GM21423 (cell line): ENCODE measurements around the gene PTPRCAP.

Source experiments
- ATAC-seq: cut with Tn5 transposase; IDR thresholded peaks from one replicate; pipeline ENCODE4 v1.9.1; 2021; ENCODE audit warnings: mild to moderate bottlenecking, moderate library complexity; ENCODE audit not compliant: unreplicated experiment

Gene PTPRCAP

GRCh38 chr11:67441731-67442351 lies 4.4 kb upstream of the PTPRCAP start:
- no peak for ATAC-seq

GRCh38 chr11:67441098-67441563 lies 3.6 kb upstream of the PTPRCAP start:
- ATAC-seq: no peak

GRCh38 chr11:67440229-67441097 lies 3.0 kb upstream of the PTPRCAP start:
- no peak for ATAC-seq

GRCh38 chr11:67439321-67440228 lies 2.1 kb upstream of the PTPRCAP start:
- no peak for ATAC-seq

- ATAC-seq: no peak
Observed at GRCh38 chr11:67438158-67438902, 848 bp upstream of the PTPRCAP start.

GRCh38 chr11:67437809-67438157 lies 301 bp upstream of the PTPRCAP start:
- ATAC-seq: no peak

GRCh38 chr11:67436459-67437081 lies 912 bp downstream of the PTPRCAP start:
- peak; percentile 33 for ATAC-seq

- ATAC-seq: no peak
Observed at GRCh38 chr11:67435727-67436458, 1.6 kb downstream of the PTPRCAP start.

- no peak for ATAC-seq
Observed at GRCh38 chr11:67435031-67435726, 2.3 kb downstream of the PTPRCAP start.

- ATAC-seq: no peak
Observed at GRCh38 chr11:67434395-67434881, 3.0 kb downstream of the PTPRCAP start.

- ATAC-seq: no peak
Observed at GRCh38 chr11:67433536-67434394, 3.7 kb downstream of the PTPRCAP start.

- ATAC-seq: no peak
Observed at GRCh38 chr11:67432655-67433349, 4.7 kb downstream of the PTPRCAP start.

- ATAC-seq: no peak
Observed at GRCh38 chr11:67431346-67432249, 5.9 kb downstream of the PTPRCAP start.

GRCh38 chr11:67429722-67430121 lies 7.8 kb downstream of the PTPRCAP start:
- no peak for ATAC-seq

- no peak for ATAC-seq
Observed at GRCh38 chr11:67429038-67429668, 8.3 kb downstream of the PTPRCAP start.
